ENCODE measurements around the gene RNF149.
"Not testable (repeated sequence)": the region's sequence is repeated elsewhere in the genome, so short reads cannot be mapped to it uniquely, and the experiment has no call there.

RNF149 gene

DNA sequence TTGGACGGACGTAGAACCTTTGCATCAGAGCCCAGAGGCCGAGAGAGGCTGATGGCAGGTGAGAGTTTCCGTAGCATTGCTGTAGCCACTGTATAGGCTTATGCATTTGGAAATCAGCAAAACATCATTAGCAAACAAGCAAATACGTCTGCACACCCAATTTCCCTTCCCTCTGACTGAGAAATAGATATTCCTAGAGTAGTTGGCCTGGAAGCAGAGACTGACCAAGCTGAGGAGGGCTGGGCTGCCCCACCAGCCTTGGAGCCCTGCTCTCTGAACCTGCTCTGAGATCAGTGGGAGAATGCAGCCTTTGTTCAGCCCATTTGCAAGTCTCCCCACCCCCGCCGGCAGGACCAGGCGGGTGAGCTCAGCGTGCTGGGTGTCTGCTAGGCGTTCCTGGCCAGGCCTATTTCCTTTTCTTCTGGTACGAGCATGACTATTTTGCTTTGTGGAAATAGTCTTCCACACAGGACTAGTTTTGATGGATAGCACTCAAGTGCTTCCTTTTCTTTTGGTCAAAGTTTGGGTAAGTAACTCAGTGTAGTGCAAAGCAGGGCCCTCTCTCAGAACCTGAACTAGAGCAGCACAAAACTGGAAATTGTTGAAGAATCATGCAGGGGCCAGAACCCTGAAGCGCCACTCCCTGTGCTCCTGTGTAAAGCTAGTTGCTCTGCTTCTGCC, 21.9 kb upstream of the RNF149 start:
- peak; percentile 43 for DNase-seq

DNA sequence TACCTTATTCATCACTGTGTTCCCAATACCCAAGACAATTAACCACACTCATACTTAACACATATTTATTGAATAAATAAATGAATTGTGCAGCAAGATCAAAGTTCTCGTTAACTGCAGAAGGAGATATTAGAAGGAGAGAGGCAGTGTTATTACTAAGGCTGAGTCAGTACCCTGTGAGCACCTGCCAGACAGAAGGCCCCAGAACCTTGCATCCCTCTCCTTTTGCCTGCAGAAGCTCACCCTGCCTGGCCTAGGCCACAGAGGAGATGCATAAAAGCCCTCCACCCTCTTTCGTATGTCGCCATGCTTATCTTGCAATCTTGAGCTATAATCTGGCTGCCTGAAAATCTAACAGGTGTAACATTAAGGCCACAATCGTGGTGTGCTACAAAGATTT, 20.5 kb upstream of the RNF149 start:
- DNase-seq: peak; percentile 19

DNA sequence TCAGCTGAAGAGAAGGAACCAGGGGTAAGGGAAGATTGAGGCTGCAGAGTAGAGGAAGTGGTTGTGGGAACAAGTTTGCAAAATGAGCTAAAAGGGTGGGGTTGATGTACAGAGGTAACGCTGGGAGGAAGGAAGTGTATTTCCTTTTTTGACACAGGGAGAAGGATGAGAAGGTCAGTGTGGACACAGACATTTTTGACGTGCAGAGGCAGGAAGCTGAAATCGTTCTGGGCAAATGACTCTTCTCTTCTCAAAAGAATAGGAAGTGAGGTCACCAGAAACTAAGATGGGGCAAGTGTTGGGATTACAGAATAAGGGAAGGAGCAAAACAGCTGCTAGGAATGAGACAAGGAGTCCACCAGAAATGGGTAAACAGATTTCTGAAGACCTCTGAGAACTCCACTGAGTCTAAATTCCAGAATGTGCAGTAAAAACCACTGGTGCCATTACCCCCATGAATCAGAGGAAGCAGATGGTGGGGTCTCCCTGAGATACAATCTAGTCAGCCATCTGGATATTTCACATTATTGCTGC, 20.0 kb upstream of the RNF149 start:
- no peak for DNase-seq

DNA sequence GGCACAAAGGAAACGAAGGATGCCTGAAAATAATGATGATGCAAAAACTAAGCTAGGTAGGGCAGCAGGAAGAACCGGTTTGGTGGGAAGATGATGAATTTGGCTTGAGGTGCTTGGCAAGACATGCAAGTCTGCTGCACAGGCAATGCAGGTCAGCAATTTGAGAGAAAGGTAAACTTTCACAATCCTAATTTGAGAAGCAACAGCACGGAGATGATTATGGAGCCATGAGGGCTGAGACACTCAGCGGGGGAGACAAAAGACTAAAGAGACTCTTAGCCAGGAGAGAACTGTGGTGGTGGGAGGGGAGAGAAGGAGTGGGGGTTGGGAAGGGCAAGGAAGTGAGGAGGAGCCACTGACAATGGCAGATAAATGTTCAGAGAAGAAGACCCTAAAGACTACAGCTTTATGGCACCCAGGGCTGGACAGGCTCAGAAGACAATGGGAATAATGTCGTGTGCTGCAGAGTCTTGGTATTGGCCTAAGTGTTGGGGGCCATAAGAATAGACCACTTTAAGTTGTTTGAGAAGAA, 19.4 kb upstream of the RNF149 start:
- no peak for DNase-seq

DNA sequence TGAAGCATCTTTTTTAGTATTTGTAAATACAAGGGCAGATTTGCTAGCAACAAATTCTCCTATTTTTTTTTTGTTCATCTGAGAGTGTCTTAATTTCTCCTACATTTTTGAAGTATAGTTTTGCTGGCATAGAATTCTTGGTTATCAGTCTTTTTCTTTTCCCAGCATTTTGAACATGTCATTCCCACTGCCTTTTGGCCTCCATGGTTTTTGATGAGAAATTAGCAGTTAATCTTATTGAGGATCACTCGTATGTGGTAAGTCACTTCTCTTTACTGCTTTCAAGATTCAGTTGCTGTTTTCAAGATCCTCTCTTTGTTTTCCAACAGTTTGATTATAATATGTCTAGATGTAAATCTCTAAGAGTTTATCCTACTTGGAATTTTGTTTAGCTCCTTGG, 16.9 kb upstream of the RNF149 start:
- no peak for DNase-seq

DNA sequence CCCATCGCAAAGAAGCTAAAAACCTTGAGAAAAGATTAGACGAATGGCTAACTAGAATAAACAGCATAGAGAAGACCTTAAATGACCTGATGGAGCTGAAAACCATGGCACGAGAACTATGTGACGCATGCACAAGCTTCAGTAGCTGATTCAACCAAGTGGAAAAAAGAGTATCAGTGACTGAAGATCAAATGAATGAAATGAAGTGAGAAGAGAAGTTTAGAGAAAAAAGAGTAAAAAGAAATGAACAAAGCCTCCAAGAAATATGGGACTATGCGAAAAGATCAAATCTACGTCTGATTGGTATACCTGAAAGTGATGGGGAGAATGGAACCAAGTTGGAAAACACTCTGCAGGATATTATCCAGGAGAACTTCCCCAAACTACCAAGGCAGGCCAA, 8.1 kb upstream of the RNF149 start:
- not testable (repeated sequence) for DNase-seq

DNA sequence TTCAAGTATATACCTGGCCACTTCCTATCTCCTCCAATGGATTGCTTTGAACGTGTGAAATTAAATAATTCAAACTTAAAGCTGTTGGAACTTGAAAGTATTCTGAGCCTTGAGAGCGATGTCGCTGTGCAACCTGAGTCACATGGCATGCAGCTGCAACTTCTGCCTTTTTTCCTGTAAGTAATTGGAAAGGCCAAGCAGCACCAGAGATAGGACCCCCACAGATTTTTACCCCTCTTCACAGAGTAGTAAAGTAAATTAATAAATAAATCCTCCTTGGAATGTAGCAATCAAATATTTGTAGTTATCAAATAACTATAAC, 3.2 kb upstream of the RNF149 start:
- DNase-seq: no peak

DNA sequence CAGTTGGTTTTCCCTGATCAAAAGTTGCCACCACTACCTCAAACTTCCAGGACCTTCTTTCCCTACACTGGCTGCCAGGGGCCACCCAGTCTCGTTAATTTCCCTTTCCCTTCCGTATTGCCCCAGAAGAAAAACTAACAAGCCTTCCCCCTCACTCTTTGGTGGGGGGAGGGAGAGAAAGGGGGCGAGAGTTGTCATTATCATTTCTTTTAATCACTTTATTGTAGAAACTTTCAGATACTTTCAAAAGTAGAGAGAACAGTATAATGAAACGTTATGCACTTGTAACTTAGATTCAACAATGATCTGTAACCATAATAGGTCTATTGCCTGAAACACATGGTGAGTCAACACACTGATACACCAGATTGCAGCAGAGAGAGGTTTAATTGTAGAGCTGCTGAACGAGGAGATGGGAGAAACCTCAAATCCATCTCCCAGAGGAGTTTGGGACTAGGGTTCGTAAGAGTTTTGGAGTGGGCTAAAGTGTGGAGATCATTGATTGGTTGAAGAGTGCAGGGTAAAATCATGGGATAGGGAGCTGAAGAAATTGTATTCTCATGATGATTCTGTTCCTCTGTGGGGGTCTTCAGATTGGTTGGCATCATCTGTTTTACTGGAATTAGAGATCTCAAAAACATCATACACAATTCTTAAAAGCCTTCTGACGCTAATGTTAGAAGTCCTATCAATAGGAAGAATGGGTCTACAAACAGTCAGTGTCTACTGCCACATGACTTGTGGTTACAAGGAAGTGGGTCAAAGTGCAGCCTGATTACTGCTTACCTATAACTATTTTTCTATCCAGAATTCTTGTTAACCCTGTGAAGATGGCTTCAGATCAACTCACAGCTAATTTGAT, 2.6 kb upstream of the RNF149 start:
- DNase-seq: no peak

DNA sequence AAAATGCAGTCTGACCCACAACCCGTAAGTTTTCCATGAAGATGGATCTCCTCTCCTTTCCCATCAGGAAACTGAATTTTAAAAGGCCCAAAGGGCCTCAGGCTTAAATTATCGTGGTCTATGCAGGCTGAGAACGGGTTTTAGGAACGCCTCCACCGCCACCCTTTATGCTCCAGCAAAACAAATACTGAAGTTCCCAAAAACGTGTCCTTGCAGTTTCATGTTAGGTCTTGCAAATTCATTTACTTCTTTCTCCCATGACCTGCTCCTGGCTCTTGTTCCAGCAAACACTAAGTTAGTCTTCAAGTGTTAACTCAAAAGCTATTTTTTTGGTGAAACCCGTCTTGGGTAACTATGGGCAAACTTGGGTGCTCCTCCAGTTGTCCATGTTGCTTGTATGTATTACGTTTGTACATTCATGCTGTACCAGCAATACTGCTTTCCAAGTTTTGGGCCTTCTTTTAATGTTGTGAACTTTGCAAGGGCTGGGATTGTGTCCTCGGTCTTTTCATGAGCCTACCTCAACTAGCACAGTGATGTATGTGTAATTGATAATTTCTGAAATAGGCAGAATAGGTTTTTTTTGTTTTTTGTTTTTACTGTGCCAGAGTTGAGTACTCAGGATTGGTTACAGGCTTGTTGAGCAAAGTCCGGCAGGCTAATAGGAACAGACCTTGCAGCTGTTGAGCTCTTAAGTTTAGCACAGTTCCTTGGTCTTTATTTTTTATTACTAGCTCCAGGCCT, 1.8 kb upstream of the RNF149 start:
- DNase-seq: no peak

DNA sequence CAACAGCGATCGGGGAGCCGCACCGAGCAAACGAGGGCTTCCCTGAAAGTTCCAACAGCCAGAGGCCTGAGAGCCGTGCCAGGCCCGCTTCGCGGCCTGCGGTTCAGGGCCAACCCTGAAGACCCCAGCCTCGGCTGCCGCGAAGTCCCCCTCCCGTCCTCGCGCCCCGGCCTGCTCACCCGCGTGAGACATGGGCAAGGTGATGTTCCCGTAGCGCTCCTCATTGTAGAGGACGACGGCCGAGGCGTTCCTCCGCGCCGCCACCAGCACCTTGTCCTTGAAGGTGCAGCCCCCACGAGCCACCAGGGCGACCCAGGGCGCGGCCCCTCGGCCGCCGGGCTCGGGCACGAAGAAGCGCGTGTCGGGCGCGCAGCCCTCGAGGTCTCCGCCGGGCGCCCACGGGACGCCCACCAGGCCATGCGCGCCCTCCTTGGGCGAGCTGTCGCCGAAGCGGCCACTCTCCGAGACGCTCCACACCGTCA, 510 bp downstream of the RNF149 start:
- DNase-seq: peak; percentile 26

DNA sequence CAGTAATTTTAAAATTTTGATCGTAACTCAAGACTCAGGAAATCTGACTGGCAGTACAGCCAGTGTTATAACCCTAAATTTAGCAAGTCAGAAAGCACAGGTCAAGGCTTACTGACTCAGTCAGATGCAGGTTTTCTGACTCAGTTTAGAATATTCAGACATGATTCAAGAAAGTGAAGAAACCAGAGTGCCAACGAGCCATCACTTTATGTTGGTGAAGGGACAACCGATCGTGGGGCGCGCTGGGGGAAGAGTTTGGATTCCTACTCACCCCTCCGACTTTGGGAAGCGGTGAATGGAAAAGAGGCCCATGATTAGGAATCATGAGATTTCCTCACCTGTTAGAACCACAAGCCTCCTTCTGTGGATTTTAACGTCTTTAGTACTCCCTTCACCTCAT, 998 bp downstream of the RNF149 start:
- DNase-seq: no peak

DNA sequence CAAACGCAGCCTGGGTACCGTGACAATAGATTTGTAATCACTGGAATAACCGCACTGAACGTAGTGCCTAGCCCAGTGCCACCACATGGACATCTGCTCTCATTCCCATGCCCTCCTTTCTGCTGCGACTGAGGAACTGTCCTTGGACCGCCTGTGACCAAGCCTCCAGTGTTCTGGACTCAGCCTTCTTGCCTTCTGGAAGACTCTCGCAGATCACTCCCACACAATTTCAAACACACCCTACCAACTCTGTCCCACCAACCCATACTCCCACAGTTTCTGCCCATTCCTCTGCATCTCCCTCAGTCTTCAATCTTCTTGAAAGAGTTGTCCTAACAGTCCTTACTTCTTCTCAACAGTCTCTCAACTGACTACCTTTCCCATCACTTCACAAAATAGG, 2.1 kb downstream of the RNF149 start:
- DNase-seq: no peak

DNA sequence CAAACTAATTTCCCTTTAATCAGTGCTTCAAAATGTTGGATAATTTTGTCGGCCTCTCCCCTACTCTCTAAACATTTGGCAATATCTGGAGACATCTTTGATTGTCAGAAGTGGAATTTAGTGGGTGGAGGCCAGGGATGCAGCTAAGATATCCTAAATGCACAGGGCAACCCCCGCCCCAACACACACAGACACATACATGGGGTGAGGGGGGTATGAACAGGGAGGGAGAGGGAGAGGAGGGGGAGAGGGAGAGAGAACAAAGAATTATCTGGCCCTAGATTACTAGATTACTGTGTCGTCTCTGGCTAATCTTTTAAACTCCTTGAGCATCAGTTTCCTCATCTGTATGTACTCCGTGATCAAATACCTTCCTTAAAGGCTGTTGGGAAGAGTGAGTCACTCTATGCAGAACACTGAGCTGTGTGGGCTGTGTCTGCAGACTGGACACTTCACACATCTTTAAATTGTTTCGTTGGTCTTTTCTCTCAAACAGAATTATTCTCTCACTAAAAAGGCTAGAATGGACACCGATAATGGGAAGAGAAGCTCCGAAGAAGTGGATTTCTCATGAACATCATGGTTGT, 2.9 kb downstream of the RNF149 start:
- DNase-seq: no peak

DNA sequence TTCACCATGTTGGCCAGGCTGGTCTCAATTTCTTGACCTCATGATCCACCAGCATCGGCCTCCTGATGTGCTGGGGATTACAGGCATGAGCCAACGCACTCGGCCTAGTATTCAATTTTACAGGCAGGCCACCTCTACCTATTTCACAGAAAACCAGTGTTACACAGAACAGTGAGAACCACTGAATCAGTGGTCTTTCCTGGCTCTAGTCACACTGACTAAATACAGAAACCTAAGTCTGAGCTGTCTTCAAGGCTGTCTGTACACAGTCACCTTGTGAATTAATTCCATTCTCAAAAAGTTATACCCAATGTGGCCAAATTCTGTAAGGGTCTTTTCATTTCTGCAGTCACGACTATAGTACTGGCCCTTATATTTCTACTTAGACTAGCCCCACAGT, 3.5 kb downstream of the RNF149 start:
- no peak for DNase-seq

DNA sequence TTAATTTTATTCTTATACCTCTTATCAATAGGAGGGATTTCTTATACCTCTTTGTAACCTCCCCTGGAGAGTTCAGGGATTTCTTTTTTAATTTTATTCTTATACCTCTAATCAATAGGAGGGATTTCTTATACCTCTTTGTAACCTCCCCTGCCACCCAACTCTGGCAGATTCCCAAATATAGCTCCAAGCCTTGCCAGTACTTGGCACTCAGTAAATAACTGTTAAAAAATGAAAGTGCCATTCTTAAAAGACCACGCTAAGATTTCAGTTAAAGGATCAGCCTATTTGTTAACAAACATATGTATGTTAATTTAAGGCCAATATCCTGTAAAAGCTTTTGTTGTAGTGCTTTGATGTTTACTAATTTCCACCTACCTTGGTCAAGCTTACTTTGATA, 4.8 kb downstream of the RNF149 start:
- no peak for DNase-seq

DNA sequence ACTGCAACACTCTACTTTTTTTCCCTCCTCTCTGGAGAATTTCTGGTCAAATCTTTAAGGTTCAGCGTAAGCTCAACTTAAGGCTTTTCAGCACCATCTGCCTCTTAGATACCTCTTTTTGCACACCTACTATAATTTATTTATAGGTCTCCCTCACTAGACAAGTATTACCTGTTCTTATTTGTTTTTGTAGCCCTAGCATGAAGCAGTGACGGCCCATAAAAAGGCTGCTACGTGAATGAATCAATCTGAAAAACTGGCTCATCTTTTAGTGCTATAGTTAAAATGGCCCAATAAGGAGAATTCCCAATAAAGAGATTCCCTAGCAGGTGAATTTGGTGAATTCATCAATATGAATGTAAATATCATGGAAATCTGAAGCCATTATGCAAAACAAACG, 6.5 kb downstream of the RNF149 start:
- DNase-seq: no peak

DNA sequence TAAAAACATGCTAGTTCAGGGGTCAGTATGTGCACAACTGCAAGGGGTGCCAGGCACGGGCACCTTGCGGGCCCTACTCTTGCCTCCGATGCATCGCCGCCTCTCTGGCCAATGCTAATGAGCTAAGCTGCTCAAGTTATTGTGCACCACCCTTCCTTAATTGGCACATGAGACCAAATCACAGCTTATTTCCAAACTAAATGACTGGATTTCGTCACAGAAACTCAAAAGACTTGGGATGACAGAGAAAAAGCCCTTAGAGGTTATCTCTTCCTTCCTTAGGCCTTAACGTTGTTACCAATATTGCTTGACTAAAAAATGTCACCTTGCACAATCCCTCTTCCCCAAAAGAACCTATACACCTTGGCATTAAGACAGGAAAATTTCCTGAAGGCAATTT, 7.7 kb downstream of the RNF149 start:
- no peak for DNase-seq

DNA sequence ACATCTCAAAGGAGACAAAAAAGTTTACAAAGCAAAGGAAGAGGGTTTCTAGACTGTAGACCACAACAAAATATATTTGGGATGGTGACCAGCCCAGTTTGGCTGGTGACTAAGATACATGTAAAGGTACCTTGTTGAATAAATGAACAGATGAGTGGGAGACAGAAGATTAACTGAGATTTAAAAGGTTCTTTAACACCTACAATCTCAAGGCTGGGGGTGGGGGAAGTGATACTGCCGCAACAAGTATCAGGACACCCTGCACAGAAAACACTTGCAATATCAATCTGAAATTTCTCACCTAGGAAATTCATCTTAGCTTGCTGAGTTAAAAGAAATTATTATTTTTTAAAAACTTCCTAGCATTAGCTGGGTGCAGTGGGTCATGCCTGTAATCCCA, 8.3 kb downstream of the RNF149 start:
- no peak for DNase-seq

DNA sequence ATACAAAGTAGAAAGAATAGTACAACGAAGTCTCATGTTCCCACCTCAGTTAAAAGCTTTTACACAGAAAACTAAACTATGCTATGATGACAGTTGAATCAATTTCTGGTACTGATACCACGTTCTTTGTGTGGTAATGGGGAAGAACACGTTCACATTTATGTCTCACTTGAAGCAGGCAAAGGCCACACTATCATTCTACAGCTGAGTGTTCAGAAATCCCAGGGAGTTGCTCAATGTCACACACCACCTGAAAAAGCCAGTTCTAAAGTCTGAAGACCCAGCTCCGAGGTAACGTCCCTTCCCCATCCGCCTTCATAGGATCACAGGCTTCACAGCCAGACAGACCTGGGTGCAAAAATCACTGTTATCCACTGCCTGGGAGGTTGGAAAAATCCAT, 8.9 kb downstream of the RNF149 start:
- DNase-seq: no peak

DNA sequence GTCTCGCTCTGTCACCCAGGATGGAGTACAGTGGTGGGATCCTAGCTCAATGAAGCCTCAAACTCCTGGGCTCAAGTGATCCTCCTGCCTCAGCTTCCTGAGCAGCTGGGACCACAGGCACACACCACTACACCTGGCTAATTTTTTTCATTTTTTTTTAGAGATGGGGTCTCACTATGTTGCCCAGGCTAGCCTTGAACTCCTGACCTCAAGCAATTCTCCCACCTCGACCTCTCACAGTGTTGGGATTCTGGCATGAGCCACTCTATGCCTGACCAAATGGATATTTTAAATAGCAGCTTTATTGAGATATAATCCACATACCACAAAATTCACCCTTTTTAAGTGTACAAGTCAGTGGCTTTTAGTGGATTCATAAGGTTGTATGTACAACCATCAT, 11.1 kb downstream of the RNF149 start:
- DNase-seq: no peak

DNA sequence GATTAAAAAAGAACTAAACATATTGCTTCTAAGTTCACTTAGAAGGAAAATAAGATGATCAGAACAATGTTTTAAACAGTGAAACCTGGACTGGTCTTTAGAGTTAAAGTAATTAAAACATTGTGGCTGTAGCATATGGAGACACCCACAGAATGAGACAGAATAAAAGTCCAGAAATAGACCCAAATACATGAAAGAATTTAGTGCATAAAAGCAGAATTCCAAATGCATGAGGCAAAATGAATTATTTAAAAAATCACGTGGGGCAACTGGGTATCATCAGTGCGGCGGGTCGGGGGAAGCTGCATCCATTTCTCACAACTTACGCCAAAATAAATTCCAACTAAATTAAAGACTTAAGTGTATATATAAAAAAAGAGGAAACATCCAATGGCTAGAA, 12.1 kb downstream of the RNF149 start:
- no peak for DNase-seq

DNA sequence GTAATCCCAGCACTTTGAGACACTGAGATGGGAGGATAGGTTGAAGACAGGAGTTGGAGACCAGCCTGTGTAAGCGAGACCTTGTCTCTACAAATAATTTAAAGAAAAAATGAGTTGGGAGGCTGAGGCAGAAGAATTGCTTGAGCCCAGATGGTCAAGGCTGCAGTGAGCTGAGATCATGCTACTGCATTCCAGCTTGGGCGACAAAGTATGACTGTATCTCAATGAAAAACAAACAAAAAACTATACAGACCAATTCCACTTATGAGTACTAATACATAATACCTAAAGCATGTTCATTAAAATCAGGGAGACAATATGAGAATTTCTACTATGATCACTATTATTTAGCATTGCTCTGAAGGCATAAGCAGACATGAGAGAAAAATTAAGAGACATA, 12.6 kb downstream of the RNF149 start:
- DNase-seq: no peak

DNA sequence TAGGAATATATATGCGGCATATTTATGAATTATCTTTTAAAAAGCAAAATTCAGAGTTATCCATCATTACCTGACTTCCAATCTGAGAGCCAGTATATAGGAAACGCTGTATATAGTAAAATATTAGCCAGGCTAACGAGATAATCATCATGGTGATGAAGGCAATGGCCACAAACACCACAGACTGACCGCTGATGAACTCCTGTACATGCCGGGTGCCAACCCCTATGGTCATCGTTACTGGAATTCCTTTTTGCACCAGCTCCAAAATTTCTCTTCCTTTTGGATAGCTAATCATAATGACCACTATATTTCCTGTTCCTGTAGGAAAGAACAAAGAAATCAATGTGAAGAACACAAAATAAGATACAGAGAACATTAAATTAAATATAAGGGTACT, 13.6 kb downstream of the RNF149 start:
- no peak for DNase-seq
